Activated CD8-positive, alpha-beta T cell treated with anti-CD3 and anti-CD28 coated beads, Interleukin-2, amount 10 ng/mL, durations not matched to agents 7 days and 5 days (primary cell): ENCODE data around the gene WNT5A. TPM values are rescaled to one million over a fixed set of nuclear protein-coding genes. Genes with fewer than 3 reads are reported as not detected.

ENCODE experiments used
- ATAC-seq: fragments of 150-1000 bp; cut with Tn5 transposase; one replicate; pipeline ENCODE4 v1.10.0; 2021; ENCODE audit warnings: moderate library complexity
- CTCF ChIA-PET: fragments of 350-600 bp; sonication (Branson Sonifier 250); formaldehyde crosslinking; loops from one replicate; lab custom pipeline; 2021; ENCODE audit warnings: antibody characterized with exemption; lab: Charles Lee
- POLR2A ChIA-PET: fragments of 350-600 bp; sonication (Branson Sonifier 250); formaldehyde crosslinking; loops from one replicate; lab custom pipeline; 2021; ENCODE audit warnings: antibody characterized with exemption; lab: Charles Lee
- DNase-seq: peaks from one replicate; pipeline ENCODE4 v3.0.0-alpha.2; 2020
- H3K27ac Mint-ChIP-seq: one replicate; pipeline ENCODE4 v1.8.0; 2021; ENCODE audit warnings: mild to moderate bottlenecking, mixed read lengths
- H3K27me3 Mint-ChIP-seq: one replicate; pipeline ENCODE4 v1.8.0; 2021; ENCODE audit warnings: low read depth, mixed read lengths
- H3K36me3 Mint-ChIP-seq: one replicate; pipeline ENCODE4 v1.8.0; 2021; ENCODE audit warnings: low read depth, mixed read lengths
- H3K4me1 Mint-ChIP-seq: one replicate; pipeline ENCODE4 v1.8.0; 2021; ENCODE audit warnings: low read depth, mixed read lengths
- H3K4me3 Mint-ChIP-seq: one replicate; pipeline ENCODE4 v1.8.0; 2021; ENCODE audit warnings: mild to moderate bottlenecking, mixed read lengths
- H3K9me3 Mint-ChIP-seq: one replicate; pipeline ENCODE4 v1.8.0; 2022; ENCODE audit warnings: mixed read lengths; ENCODE audit not compliant: insufficient read depth
- total RNA-seq, 2 experiments: library from RNA; stranded (reverse); gene quantifications; one replicate each; pipeline ENCODE4 v1.2.3, GENCODE V29; 2021

Gene WNT5A
- total RNA-seq, 2 experiments from 2014 or later, result not detected

GRCh38 chr3:55453886-55454496 is 33.1 kb downstream of the WNT5A start:
- POLR2A ChIA-PET, result no interaction called here
- DNase-seq (no peak), ATAC-seq (no peak)
- CTCF ChIA-PET, result no interaction called here
- Mint-ChIP-seq H3K36me3 (no peaks in the 10 kb centered on the region), H3K27me3 (no peaks in the 10 kb centered on the region), H3K27ac (no peak overlapping the region), H3K4me1 (no peaks in the 10 kb centered on the region), H3K4me3 (no peak overlapping the region), H3K9me3 (no peaks in the 10 kb centered on the region)

- DNase-seq (no peak), ATAC-seq (no peak)
- no peaks in the 10 kb centered on the region for H3K36me3 Mint-ChIP-seq
- ChIA-PET CTCF (no interaction called here), POLR2A (no interaction called here)
- H3K27me3 Mint-ChIP-seq, result no peaks in the 10 kb centered on the region
- no peak overlapping the region for H3K27ac Mint-ChIP-seq
- no peaks in the 10 kb centered on the region for H3K4me1 Mint-ChIP-seq
- no peak overlapping the region for H3K4me3 Mint-ChIP-seq
- no peaks in the 10 kb centered on the region for H3K9me3 Mint-ChIP-seq
These were observed 34.2 kb downstream of the WNT5A start for GRCh38 chr3:55452886-55453285.

DNA sequence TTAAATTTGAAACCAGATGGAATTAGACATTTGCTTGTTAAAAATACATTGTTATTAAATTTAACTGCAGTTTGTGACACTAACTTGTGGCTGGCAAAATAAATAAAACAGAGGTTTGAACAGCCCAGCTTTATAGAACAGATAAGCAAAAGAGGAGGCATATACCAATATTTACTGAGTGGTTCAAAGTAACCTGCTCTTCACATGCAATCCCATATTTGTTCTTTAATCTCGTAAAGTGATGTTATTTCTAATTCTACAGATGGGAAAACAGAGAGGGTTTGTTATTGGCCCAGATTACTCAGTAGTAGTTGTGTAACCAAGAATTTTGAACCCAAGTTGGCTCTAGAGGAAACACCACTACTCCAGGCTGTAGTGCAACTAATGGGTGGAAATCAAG is 37.6 kb downstream of the WNT5A start:
- no peak for DNase-seq
- Mint-ChIP-seq H3K36me3 (no peaks in the 10 kb centered on the region), H3K4me1 (no peaks in the 10 kb centered on the region), H3K4me3 (no peak overlapping the region), H3K27me3 (no peaks in the 10 kb centered on the region), H3K27ac (no peak overlapping the region), H3K9me3 (no peaks in the 10 kb centered on the region)
- ChIA-PET CTCF (no interaction called here), POLR2A (no interaction called here)
- ATAC-seq, result no peak

- CTCF ChIA-PET, result interaction anchor here (0.6 kb wide), 1 partner anchor 942 kb away, joined by 3 read pairs; no protein-coding TSS in a partner anchor
- H3K4me3 Mint-ChIP-seq, result no peak overlapping the region
- DNase-seq (no peak), ATAC-seq (no peak)
- POLR2A ChIA-PET, result no interaction called here
- H3K27me3 Mint-ChIP-seq, result no peaks in the 10 kb centered on the region
- H3K4me1 Mint-ChIP-seq, result no peaks in the 10 kb centered on the region
- no peaks in the 10 kb centered on the region for H3K9me3 Mint-ChIP-seq
- no peak overlapping the region for H3K27ac Mint-ChIP-seq
- no peaks in the 10 kb centered on the region for H3K36me3 Mint-ChIP-seq
These were observed 40.3 kb downstream of the WNT5A start for GRCh38 chr3:55446850-55447249.

DNA sequence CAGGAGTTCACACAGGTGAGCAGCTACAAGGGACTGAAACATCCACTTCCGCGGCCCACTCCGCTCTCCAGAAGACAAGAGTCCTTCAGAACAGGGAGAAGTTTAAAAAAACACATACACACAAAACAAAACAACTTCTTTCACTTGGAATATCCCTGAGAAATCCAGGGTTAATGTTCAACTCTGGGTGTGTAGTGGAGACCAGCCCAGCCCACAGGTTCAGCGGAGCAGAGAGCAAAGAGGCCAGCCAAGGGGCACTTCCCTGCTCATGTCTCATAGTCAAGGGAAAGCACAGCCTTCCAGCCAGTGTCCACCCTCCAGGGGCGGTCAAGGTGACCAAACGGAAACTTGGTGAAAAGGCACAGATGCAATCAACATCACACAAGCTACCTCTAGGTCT is 41.6 kb downstream of the WNT5A start:
- Mint-ChIP-seq H3K36me3 (no peaks in the 10 kb centered on the region), H3K27me3 (no peaks in the 10 kb centered on the region), H3K4me3 (no peak overlapping the region), H3K9me3 (no peaks in the 10 kb centered on the region), H3K27ac (no peak overlapping the region), H3K4me1 (no peaks in the 10 kb centered on the region)
- DNase-seq (no peak), ATAC-seq (no peak)
- ChIA-PET POLR2A (no interaction called here), CTCF (no interaction called here)

- CTCF ChIA-PET, result no interaction called here
These were observed 43.8 kb downstream of the WNT5A start for GRCh38 chr3:55443346-55443745.

DNA sequence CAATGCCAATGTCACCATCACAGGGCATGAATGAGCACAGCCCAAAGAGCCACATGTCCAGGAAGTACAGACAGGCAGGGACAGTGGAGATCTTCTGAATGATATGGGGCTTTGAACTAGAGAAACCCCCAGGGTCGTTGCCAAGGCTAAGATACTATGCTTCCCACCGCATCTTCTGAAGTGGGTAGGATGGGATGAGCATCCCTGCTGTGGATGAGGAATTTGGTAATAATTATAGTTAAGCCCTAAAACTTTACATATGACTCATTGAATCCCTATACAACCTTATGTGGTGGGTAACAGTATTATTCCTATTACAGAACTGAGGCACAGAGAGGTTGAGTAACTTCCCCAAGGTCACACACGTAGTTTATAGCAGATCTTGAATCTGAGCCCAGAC is 44.2 kb downstream of the WNT5A start:
- H3K36me3 Mint-ChIP-seq, result no peaks in the 10 kb centered on the region
- no peak overlapping the region for H3K27ac Mint-ChIP-seq
- no peaks in the 10 kb centered on the region for H3K4me1 Mint-ChIP-seq
- ChIA-PET POLR2A (no interaction called here), CTCF (no interaction called here)
- no peaks in the 10 kb centered on the region for H3K27me3 Mint-ChIP-seq
- no peak for ATAC-seq
- H3K4me3 Mint-ChIP-seq, result no peak overlapping the region
- DNase-seq, result no peak
- H3K9me3 Mint-ChIP-seq, result no peaks in the 10 kb centered on the region

More at GRCh38 chr3:55443346-55443745, 43.8 kb downstream of the WNT5A start:
- Mint-ChIP-seq H3K36me3 (no peaks in the 10 kb centered on the region), H3K27ac (no peak overlapping the region), H3K4me1 (no peaks in the 10 kb centered on the region), H3K9me3 (no peaks in the 10 kb centered on the region), H3K4me3 (no peak overlapping the region), H3K27me3 (no peaks in the 10 kb centered on the region)
- DNase-seq (no peak), ATAC-seq (no peak)
- POLR2A ChIA-PET, result no interaction called here

GRCh38 chr3:55441499-55441898 is 45.6 kb downstream of the WNT5A start:
- no peaks in the 10 kb centered on the region for H3K27me3 Mint-ChIP-seq
- H3K9me3 Mint-ChIP-seq, result no peaks in the 10 kb centered on the region
- no peak for DNase-seq
- ATAC-seq, result no peak
- ChIA-PET CTCF (no interaction called here), POLR2A (no interaction called here)
- no peak overlapping the region for H3K4me3 Mint-ChIP-seq
- H3K27ac Mint-ChIP-seq, result no peak overlapping the region
- H3K36me3 Mint-ChIP-seq, result no peaks in the 10 kb centered on the region
- H3K4me1 Mint-ChIP-seq, result no peaks in the 10 kb centered on the region

GRCh38 chr3:55440104-55440708 is 46.9 kb downstream of the WNT5A start:
- Mint-ChIP-seq H3K27me3 (no peaks in the 10 kb centered on the region), H3K27ac (no peak overlapping the region), H3K9me3 (no peaks in the 10 kb centered on the region), H3K36me3 (no peaks in the 10 kb centered on the region), H3K4me1 (no peaks in the 10 kb centered on the region), H3K4me3 (no peak overlapping the region)
- ATAC-seq, result no peak
- CTCF ChIA-PET, result no interaction called here
- POLR2A ChIA-PET, result no interaction called here
- DNase-seq, result no peak

DNA sequence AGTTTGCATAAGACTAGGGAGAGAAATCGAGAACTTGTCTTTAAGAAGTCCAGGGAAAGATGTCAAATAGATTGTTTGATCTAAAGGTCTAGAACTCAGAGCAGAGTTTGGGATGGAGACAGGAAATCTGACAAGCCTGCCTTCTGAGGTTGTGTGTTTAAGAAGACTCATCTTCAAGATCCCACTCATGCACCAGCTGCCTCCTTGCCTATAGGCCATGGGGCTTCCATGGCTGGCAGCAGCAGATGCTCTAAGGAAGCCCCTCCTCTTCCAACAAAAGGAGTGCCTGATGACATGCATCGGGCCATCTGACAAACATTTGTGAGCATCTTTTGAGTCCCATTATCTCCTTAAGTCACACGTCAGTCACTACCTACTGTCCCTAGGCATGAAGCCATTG is 47.4 kb downstream of the WNT5A start:
- no peak overlapping the region for H3K4me3 Mint-ChIP-seq
- ATAC-seq (no peak), DNase-seq (no peak)
- H3K9me3 Mint-ChIP-seq, result no peaks in the 10 kb centered on the region
- H3K36me3 Mint-ChIP-seq, result no peaks in the 10 kb centered on the region
- H3K27me3 Mint-ChIP-seq, result no peaks in the 10 kb centered on the region
- ChIA-PET CTCF (no interaction called here), POLR2A (no interaction called here)
- no peak overlapping the region for H3K27ac Mint-ChIP-seq
- H3K4me1 Mint-ChIP-seq, result no peaks in the 10 kb centered on the region

DNA sequence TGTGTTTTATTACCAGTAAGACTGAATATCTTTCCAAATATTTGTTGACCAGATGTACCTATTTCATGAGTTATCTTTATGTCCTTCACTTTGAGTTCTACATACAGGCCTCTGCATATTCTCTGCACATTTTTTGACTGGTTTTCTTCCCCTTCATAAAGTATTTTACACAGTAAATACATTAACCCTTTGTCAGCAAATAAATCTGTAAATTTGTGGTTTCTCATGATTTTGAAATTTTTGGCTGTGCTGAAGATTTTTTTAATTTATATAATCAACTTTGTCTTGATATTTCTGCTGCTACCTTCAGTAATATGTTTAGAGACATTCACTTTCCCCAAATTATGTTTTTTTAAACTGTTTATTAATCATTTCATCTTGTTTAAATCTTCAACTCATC is 50.5 kb downstream of the WNT5A start:
- no peak for ATAC-seq
- H3K36me3 Mint-ChIP-seq, result no peaks in the 10 kb centered on the region
- H3K4me3 Mint-ChIP-seq, result no peak overlapping the region
- no peak for DNase-seq
- CTCF ChIA-PET, result no interaction called here
- no peak overlapping the region for H3K27ac Mint-ChIP-seq
- no peaks in the 10 kb centered on the region for H3K27me3 Mint-ChIP-seq
- POLR2A ChIA-PET, result no interaction called here
- H3K4me1 Mint-ChIP-seq, result no peaks in the 10 kb centered on the region
- H3K9me3 Mint-ChIP-seq, result no peaks in the 10 kb centered on the region

- Mint-ChIP-seq H3K4me3 (no peak overlapping the region), H3K4me1 (no peaks in the 10 kb centered on the region), H3K9me3 (no peaks in the 10 kb centered on the region), H3K36me3 (no peaks in the 10 kb centered on the region), H3K27ac (no peak overlapping the region), H3K27me3 (no peaks in the 10 kb centered on the region)
- CTCF ChIA-PET, result no interaction called here
- no peak for ATAC-seq
- POLR2A ChIA-PET, result no interaction called here
- DNase-seq, result no peak
These were observed 51.6 kb downstream of the WNT5A start for GRCh38 chr3:55435491-55435890.

DNA sequence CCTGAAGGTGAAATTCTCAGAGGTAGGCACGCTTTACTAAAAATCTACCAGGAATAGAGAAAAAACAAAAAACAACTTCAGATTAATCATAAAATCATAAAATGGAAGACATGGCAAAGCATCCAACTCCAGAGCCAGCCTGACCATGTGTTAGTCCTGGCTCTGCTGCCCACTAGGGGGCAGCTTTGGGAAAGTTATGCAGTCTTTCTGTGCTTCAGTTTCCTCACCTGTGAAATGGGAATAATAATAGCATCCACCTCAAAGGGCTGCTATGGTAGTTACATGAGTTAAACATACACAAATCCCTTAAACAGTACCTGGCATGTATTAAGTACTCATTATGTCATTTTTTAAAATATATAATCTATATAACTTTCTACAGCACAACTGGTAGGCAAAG is 52.3 kb downstream of the WNT5A start:
- Mint-ChIP-seq H3K36me3 (no peaks in the 10 kb centered on the region), H3K9me3 (no peaks in the 10 kb centered on the region), H3K27me3 (no peaks in the 10 kb centered on the region), H3K27ac (no peak overlapping the region), H3K4me1 (no peaks in the 10 kb centered on the region), H3K4me3 (no peak overlapping the region)
- DNase-seq, result peak; percentile 25
- no peak for ATAC-seq
- POLR2A ChIA-PET, result interaction anchor here (0.7 kb wide), 1 partner anchor 28 kb away, joined by 3 read pairs; no protein-coding TSS in a partner anchor
- CTCF ChIA-PET, result no interaction called here
